ENCODE data around the gene PRR18. TPM values are rescaled to one million over a fixed set of nuclear protein-coding genes. Genes with fewer than 3 reads are reported as not detected.
A peak's percentile ranks its signal among the peaks of the same experiment; 100 is the strongest.

The PRR18 gene
- total and polyA plus RNA-seq, 9 of the 15 experiments (the other 6 are each of a cell fraction or from before 2014, with no cell fraction given): not detected

- TF ChIP-seq SMARCC2 (IDR thresholded peaks at IDR 0.05; ENCODE audit: low read depth): no peak
- TF ChIP-seq ZFP91 (CRISPR knock-in tag; IDR thresholded peaks at IDR 0.05): 0 out of 2 replicates have a peak, but pooled peaks have one; percentile 43
- TF ChIP-seq SUPT5H (IDR thresholded peaks at IDR 0.05): peak; percentile 97
- no peak for TF ChIP-seq FOXA3 (CRISPR knock-in tag; conservative IDR thresholded peaks at IDR 0.05 in 1 of 2, IDR thresholded peaks at IDR 0.05 in 1 of 2)
- no peak for TF ChIP-seq KLF10 (CRISPR knock-in tag; IDR thresholded peaks at IDR 0.05)
- no peak for TF ChIP-seq NCOR1 (IDR thresholded peaks at IDR 0.05)
- TF ChIP-seq KHSRP (IDR thresholded peaks at IDR 0.05): no peak
- TF ChIP-seq NCOA6 (IDR thresholded peaks at IDR 0.05): no peak
- no peak for TF ChIP-seq PYGO2 (tag; IDR thresholded peaks at IDR 0.05)
- TF ChIP-seq HNRNPUL1 (IDR thresholded peaks at IDR 0.05; ENCODE audit: low read length): no peak
- peak; percentile 47 to 68 for TF ChIP-seq E2F6 (IDR thresholded peaks at IDR 0.05; ENCODE audit: borderline replicate concordance in 1 of 2, extremely low read depth in 1 of 2, insufficient read depth in 1 of 2, insufficient read length in 1 of 2, low read depth in 1 of 2, low read length in 1 of 2, poor library complexity in 1 of 2, severe bottlenecking in 1 of 2)
- TF ChIP-seq, protein P1, sequence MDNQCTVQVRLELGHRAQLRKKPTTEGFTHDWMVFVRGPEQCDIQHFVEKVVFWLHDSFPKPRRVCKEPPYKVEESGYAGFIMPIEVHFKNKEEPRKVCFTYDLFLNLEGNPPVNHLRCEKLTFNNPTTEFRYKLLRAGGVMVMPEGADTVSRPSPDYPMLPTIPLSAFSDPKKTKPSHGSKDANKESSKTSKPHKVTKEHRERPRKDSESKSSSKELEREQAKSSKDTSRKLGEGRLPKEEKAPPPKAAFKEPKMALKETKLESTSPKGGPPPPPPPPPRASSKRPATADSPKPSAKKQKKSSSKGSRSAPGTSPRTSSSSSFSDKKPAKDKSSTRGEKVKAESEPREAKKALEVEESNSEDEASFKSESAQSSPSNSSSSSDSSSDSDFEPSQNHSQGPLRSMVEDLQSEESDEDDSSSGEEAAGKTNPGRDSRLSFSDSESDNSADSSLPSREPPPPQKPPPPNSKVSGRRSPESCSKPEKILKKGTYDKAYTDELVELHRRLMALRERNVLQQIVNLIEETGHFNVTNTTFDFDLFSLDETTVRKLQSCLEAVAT (IDR thresholded peaks at IDR 0.05): no peak
- peak; percentile 42; the same call in 1 of the 2 replicates for TF ChIP-seq VEZF1 (CRISPR knock-in tag; IDR thresholded peaks at IDR 0.05)
- TF ChIP-seq RBM15 (IDR thresholded peaks at IDR 0.05; ENCODE audit: insufficient read depth, low read length): no peak
- TF ChIP-seq MXI1 (IDR thresholded peaks at IDR 0.05; ENCODE audit: low read depth, low read length): no peak
- TF ChIP-seq TAF7 (tag; IDR thresholded peaks at IDR 0.05): peak; percentile 53
- TF ChIP-seq C11orf30 (IDR thresholded peaks at IDR 0.05; ENCODE audit: low read depth): peak; percentile 82
- no peak for TF ChIP-seq HIVEP1 (CRISPR knock-in tag; IDR thresholded peaks at IDR 0.05)
- no peak for TF ChIP-seq HEY1 (CRISPR knock-in tag; IDR thresholded peaks at IDR 0.05; ENCODE audit: borderline replicate concordance)
- no peak for TF ChIP-seq GTF2F1 (IDR thresholded peaks at IDR 0.05; ENCODE audit: low read depth, low read length)
- no peak for TF ChIP-seq MEF2D (tag; conservative IDR thresholded peaks at IDR 0.05; ENCODE audit: low read depth)
- TF ChIP-seq, protein P2, sequence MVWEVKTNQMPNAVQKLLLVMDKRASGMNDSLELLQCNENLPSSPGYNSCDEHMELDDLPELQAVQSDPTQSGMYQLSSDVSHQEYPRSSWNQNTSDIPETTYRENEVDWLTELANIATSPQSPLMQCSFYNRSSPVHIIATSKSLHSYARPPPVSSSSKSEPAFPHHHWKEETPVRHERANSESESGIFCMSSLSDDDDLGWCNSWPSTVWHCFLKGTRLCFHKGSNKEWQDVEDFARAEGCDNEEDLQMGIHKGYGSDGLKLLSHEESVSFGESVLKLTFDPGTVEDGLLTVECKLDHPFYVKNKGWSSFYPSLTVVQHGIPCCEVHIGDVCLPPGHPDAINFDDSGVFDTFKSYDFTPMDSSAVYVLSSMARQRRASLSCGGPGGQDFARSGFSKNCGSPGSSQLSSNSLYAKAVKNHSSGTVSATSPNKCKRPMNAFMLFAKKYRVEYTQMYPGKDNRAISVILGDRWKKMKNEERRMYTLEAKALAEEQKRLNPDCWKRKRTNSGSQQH (CRISPR knock-in tag; IDR thresholded peaks at IDR 0.05): no peak
Observed at GRCh38 chr6:166342349-166343149, 34.4 kb upstream of the PRR18 start, which contains the start of gene SFT2D1 (continued).

Data from K562 (cell line).